ENCODE results near the gene LDHA. TPM values are rescaled to one million over a fixed set of nuclear protein-coding genes. Genes with fewer than 3 reads are reported as not detected.

The LDHA gene
- total and polyA plus RNA-seq, 9 of the 15 experiments (the other 6 are each of a cell fraction or from before 2014, with no cell fraction given) = 535 to 3,001 (median 926) TPM

DNA sequence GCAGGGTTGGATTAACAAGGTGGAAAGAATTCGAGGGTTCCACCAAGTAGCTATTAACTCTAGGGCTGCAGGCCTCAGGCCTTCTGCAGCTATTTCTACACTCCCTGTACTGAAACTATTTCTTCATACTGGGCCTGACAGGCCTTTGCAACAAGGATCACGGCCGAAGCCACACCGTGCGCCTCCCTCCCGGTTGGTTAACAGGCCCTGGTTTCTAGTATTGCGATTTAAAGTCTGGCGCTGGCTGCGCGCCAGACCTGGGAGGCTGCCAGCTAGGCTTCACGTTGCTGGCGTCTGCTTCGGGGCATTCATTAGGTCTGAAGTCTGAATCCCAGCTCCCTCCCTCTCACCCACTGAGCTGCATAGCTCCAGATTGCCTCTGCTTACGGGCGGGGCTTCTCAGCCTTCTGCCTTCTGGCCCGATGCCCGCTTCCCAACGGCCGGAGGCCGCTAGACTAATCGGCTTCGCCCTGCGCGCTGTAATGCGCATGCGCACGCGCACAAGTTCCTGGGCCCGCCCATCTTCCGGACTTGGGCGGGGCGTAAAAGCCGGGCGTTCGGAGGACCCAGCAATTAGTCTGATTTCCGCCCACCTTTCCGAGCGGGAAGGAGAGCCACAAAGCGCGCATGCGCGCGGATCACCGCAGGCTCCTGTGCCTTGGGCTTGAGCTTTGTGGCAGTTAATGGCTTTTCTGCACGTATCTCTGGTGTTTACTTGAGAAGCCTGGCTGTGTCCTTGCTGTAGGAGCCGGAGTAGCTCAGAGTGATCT, 1.6 kb downstream of the LDHA start (continued):
- TF ChIP-seq, protein P1, sequence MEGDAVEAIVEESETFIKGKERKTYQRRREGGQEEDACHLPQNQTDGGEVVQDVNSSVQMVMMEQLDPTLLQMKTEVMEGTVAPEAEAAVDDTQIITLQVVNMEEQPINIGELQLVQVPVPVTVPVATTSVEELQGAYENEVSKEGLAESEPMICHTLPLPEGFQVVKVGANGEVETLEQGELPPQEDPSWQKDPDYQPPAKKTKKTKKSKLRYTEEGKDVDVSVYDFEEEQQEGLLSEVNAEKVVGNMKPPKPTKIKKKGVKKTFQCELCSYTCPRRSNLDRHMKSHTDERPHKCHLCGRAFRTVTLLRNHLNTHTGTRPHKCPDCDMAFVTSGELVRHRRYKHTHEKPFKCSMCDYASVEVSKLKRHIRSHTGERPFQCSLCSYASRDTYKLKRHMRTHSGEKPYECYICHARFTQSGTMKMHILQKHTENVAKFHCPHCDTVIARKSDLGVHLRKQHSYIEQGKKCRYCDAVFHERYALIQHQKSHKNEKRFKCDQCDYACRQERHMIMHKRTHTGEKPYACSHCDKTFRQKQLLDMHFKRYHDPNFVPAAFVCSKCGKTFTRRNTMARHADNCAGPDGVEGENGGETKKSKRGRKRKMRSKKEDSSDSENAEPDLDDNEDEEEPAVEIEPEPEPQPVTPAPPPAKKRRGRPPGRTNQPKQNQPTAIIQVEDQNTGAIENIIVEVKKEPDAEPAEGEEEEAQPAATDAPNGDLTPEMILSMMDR (IDR thresholded peaks at IDR 0.05 in 2 of 3, conservative IDR thresholded peaks at IDR 0.05 in 1 of 3; ENCODE audit: insufficient read depth in 2 of 3, low read depth in 1 of 3, low read length in 3 of 3) = no peak
- TF ChIP-seq, protein P2, sequence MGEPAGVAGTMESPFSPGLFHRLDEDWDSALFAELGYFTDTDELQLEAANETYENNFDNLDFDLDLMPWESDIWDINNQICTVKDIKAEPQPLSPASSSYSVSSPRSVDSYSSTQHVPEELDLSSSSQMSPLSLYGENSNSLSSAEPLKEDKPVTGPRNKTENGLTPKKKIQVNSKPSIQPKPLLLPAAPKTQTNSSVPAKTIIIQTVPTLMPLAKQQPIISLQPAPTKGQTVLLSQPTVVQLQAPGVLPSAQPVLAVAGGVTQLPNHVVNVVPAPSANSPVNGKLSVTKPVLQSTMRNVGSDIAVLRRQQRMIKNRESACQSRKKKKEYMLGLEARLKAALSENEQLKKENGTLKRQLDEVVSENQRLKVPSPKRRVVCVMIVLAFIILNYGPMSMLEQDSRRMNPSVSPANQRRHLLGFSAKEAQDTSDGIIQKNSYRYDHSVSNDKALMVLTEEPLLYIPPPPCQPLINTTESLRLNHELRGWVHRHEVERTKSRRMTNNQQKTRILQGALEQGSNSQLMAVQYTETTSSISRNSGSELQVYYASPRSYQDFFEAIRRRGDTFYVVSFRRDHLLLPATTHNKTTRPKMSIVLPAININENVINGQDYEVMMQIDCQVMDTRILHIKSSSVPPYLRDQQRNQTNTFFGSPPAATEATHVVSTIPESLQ (CRISPR knock-in tag; IDR thresholded peaks at IDR 0.05) = no peak
- TF ChIP-seq ARID2 (IDR thresholded peaks at IDR 0.05) (no peak), FOXK2 (conservative IDR thresholded peaks at IDR 0.05 in 1 of 2, IDR thresholded peaks at IDR 0.05 in 1 of 2; ENCODE audit: low read depth in 2 of 2) (no peak), JUN (IDR thresholded peaks at IDR 0.05; ENCODE audit: borderline replicate concordance, low read depth, low read length) (no peak), JUN (CRISPR knock-in tag; IDR thresholded peaks at IDR 0.05; ENCODE audit: borderline replicate concordance) (no peak), PTRF (tag; IDR thresholded peaks at IDR 0.05) (no peak), ZNF408 (CRISPR knock-in tag; IDR thresholded peaks at IDR 0.05; ENCODE audit: low read depth) (no peak), TAF9B (IDR thresholded peaks at IDR 0.05; ENCODE audit: partially characterized antibody) (no peak), MBD2 (IDR thresholded peaks at IDR 0.05; ENCODE audit: borderline replicate concordance, low read depth) (no peak)
- TF ChIP-seq, protein P3, sequence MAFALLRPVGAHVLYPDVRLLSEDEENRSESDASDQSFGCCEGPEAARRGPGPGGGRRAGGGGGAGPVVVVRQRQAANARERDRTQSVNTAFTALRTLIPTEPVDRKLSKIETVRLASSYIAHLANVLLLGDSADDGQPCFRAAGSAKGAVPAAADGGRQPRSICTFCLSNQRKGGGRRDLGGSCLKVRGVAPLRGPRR (CRISPR knock-in tag; IDR thresholded peaks at IDR 0.05) = no peak
- TF ChIP-seq, protein P4, sequence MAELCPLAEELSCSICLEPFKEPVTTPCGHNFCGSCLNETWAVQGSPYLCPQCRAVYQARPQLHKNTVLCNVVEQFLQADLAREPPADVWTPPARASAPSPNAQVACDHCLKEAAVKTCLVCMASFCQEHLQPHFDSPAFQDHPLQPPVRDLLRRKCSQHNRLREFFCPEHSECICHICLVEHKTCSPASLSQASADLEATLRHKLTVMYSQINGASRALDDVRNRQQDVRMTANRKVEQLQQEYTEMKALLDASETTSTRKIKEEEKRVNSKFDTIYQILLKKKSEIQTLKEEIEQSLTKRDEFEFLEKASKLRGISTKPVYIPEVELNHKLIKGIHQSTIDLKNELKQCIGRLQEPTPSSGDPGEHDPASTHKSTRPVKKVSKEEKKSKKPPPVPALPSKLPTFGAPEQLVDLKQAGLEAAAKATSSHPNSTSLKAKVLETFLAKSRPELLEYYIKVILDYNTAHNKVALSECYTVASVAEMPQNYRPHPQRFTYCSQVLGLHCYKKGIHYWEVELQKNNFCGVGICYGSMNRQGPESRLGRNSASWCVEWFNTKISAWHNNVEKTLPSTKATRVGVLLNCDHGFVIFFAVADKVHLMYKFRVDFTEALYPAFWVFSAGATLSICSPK (IDR thresholded peaks at IDR 0.05; ENCODE audit: borderline replicate concordance) = no peak
- TF ChIP-seq, protein P5, sequence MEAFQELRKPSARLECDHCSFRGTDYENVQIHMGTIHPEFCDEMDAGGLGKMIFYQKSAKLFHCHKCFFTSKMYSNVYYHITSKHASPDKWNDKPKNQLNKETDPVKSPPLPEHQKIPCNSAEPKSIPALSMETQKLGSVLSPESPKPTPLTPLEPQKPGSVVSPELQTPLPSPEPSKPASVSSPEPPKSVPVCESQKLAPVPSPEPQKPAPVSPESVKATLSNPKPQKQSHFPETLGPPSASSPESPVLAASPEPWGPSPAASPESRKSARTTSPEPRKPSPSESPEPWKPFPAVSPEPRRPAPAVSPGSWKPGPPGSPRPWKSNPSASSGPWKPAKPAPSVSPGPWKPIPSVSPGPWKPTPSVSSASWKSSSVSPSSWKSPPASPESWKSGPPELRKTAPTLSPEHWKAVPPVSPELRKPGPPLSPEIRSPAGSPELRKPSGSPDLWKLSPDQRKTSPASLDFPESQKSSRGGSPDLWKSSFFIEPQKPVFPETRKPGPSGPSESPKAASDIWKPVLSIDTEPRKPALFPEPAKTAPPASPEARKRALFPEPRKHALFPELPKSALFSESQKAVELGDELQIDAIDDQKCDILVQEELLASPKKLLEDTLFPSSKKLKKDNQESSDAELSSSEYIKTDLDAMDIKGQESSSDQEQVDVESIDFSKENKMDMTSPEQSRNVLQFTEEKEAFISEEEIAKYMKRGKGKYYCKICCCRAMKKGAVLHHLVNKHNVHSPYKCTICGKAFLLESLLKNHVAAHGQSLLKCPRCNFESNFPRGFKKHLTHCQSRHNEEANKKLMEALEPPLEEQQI (IDR thresholded peaks at IDR 0.05) = no peak
